Stimulated activated CD4-positive, alpha-beta T cell treated with anti-CD3 and anti-CD28 coated beads, Interleukin-4, amount 100 ng/mL, for 4 hours (primary cell): Measurements from ENCODE around the gene KRTAP26-1.

ENCODE experiments used
- DNase-seq, 2 experiments: peaks; one replicate each; pipeline ENCODE4 v3.0.0-alpha.2; 2020

The KRTAP26-1 gene, protein sequence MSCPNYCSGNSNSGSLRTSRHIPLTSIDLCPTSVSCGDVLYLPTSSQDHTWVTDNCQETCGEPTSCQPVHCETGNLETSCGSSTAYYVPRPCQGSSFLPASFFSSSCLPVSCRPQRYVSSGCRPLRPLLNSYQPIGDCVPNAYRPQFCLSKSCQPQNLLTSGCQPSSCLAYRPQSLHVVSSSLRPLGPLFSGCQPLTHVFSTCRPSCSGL

DNA sequence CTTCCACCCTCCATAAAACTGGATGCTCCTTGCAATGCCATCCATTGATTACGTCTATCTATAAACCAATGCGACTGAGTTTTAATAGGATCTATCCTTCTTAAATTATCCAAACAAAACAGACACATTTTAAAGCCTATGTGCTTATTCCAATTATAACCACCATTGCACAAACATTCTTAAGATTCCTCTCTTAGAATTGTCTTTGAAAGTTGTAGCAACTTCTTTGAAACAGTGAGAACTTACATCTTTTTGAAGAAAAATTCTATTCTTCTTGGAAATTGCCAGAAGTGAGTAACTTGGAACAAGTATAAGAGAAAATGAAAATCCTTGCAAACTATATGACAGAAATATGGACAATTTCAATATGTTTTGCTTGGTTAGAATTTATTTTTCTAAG lies at the start of gene KRTAP26-1:
KRTAP26-1 (minus strand) TSS at position 101 of the 400 bp plus-strand sequence. CDS start 280 bp downstream, outside the sequence.
- no peak for DNase-seq

DNA sequence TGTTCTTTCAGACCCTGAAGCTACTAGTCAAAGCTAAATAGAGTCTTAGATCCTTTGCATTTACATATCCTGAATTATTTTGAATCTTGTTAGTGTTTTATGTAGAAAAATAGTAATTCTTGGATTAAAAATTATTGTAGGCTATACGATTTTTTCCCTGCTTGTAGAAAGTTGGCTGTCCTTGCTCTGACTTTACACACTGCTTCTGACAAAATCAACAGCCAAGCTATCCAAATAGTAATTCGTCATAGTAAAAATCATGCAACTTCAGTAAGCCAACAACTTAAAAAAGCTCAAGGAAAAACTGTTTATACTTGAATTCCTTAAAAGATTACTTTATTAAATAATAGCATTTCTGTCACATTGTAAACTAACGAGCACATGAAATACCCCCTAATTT lies 35.8 kb upstream of the KRTAP26-1 start:
- no peak for DNase-seq

DNA sequence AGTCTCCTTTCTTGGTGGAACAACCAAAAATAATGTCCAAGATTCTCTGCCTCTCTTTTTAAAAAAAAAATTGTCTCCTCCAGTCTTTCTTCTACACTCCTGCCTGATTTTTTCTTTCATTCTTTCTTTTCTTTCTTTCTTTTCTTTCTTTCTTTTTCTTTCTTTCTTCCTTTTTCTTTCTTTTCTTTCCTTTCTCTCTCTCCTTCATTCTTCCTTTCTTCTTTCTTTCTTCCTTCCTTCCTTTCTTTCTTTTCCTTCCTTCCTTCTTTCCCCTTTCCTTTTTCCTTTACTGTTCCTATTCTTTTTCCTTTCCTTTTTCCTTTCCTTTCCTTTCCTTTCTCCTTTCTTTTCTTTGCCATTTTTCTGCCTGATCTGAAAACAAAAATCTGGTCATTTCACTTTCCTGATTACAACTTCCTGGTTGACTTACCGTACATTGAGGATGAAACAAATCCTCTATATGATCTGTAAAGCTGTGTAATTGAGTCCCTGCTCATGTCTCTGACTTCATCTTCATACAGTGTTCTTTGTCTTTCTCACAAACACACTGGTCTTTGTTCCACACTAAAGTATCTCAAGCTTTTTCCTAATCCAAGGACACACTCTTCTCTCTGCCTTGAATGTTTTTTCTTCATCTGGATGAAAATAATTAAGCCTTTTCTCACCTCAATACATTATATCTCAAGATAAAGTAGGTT lies 34.3 kb upstream of the KRTAP26-1 start:
- DNase-seq, result no peak

DNA sequence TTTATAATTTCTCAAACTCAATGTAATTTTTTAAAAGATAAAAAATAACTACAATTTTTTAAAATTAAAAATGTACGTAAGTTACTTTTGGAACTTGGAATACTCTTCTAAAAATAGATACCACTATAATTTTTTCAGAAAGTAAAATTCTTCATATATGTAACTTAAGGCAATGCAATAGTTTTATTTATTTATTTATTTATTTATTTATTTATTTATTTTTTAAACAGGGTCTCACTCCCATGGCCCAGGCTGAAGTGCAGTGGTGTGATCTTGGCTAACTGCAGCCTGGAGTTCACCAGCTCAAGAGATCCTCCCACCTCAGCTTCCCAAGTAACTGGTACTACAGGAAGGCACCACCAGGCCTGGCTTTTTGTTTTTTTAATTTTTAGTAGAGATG lies 31.4 kb upstream of the KRTAP26-1 start:
- no peak for DNase-seq

DNA sequence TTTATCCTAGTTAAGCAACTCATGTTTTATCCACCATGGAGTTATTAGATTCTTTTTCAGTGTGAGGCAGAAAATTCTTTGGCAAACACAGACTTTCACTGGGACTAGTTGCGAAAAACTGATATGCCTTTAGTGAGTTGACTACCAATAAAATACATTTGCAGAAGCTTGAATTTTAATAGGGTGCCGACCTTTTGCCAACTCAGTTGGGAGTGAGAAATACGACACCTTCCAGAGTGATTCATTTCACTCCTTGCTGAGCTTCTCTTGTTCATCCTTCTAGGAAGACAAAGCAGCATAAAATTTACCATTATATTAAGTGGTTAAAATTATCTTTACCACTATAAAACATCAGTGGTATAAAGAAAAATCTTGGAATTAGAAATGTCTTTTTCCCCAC lies 29.5 kb upstream of the KRTAP26-1 start:
- DNase-seq, result no peak

DNA sequence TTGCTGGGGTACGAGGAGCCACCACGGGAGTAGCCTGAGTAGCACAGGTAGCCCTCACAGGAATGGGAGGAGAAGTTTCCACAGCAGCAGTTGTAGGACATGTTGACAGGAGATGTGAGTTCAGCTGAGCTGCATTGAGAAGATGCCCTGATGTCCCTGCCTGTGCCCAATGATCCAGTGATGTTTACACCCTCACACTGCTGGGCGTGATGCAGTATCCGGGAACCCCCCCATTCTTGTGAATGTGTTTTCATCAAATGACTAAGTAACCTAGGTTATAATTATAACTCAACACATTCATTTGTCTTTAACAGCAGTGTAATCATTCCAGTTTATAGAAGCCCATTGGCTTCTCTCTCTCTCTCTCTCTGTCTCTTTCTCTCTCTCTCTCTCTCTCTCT lies 28.4 kb upstream of the KRTAP26-1 start, which contains the start of gene KRTAP23-1:
KRTAP23-1 (minus strand) TSS at position 101 of the 400 bp plus-strand sequence; CDS start at position 101, 0 bp downstream.
- DNase-seq, result no peak

DNA sequence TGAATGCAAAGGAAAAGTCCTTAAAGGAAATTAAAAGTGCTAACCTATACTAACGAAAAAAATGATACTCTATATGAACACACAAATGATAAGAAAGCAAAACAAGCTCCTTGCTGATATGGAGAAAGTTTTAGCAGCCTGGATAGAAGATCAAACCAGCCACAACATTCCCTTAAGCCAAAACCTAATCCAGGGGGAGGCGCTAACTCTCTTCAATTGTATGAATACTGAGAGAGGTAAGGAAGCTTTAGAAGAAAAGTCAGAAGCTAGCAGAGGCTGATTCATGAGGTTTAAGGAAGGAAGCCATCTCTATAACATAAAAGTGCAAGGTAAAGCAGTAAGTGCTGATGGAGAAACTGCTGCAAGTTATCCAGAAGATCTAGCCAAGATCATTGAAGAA lies 24.9 kb upstream of the KRTAP26-1 start:
- DNase-seq, result no peak

DNA sequence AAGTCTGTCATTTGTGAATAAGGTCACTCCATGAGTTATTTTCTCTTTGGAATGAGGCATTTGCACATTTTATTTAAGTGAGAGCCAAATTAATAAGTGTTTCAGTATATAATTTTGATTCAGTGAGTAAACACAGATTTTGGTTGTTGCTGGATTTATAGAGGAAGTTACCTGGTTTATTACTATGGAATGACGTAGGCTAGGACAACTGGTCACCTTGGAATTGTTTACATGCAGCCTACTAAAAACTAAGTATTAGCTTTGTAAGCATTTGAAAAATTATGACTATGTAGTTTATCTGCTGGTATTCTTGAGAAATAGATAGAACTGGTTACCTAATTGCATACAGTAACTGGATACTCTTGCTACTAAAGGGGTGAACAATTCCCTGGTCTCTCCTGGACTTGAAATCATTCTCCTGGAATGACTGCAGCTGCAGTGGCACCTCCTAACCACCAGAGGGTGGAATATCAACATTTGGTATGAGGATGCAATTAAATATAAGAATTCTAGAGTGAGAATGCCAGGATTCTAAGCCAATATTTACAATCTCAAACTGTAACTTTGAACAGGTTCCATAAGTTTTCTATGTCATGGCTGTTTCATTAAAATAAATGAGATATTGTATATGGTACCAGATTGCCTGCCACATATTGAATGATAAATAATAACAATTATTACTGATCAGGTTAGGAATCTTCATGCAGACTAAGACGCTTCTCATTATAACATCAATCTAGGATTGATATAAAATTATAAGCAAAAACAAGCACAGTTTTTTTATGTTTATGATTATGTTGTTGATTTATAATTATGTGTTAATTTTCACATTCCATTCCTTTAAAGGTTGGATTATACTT lies 20.8 kb upstream of the KRTAP26-1 start:
- DNase-seq, result peak; percentile 5 to 21

DNA sequence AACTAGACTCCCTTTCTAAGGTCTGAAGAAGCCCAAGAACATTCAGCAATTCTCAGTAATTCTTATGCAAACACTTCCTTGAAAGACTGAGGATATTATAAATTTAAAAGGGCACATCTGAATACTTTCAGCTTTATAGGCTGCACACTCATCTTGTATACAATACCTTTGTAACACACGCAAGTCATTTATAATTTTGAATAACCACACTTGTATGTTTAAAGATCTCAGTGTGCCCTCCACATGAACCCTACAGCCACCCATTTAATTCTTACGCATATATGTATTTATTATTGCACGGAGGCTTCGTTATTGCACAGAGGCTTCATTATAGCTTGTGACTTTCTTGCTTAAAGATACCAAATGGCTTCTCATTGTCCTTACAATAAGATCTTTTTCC lies 18.6 kb upstream of the KRTAP26-1 start:
- no peak for DNase-seq

DNA sequence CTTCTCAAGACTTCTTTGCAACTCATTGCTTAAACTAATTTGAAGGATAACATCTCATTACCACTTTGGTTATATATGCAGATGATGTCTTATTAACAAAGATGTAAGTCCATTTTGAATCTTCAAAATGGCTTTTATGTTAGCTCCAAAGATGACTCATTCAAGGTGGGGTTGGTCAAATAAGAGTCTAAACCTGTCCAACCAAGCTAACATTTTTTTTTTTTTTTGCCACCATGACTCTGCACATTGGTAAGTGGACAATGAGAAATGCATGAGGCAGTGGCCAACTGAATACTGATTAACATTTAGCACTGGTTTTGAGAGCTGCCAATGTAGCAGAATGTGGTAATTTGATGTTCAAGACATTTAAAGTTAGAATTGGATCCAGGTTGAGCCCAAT lies 17.7 kb upstream of the KRTAP26-1 start:
- DNase-seq, result no peak

DNA sequence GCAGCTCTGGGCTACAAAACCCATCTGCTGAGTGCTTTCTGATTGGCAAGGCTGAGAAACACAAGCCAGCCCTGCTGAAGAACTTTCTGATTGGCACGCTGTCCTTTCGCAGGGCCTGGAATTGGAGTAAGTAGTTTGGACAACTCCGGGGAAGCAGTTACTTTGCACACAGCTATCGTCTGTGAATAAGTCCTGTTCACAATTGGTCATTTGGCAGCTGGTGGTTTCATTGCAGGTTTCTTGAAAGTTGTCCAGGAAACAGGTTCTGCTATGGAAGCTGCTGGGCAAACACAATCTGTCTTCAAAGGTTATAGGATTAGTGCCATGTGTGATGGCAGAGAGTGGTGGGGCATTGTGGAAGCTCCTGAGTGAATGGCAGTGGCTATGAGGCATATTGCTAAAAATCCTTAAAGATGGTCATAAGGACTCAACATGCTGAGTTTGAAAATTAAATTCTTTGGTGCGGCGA lies 17.2 kb upstream of the KRTAP26-1 start, which contains the start of gene KRTAP27-1:
KRTAP27-1 (minus strand) TSS at position 419 of the 469 bp plus-strand sequence; CDS start at position 393, 26 bp downstream.
- DNase-seq, result no peak

DNA sequence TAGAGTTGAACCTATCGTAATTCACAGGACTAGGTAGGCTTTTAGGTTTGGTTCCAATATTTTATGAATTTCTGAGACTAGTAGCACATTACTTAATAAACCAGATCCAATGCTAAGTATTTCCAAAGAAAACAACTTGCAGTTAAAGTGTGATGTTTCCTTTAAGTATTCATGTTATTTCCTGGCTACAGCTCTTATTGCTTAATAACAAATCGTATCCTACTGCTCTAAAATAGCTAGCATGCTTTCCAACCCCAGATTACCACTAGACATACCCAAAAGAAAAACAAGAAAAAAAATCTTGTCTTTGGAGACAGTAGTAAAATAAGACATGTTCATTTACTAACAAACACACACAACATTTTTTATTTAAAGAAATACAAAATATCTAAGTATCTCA lies 16.5 kb upstream of the KRTAP26-1 start:
- DNase-seq, result no peak

DNA sequence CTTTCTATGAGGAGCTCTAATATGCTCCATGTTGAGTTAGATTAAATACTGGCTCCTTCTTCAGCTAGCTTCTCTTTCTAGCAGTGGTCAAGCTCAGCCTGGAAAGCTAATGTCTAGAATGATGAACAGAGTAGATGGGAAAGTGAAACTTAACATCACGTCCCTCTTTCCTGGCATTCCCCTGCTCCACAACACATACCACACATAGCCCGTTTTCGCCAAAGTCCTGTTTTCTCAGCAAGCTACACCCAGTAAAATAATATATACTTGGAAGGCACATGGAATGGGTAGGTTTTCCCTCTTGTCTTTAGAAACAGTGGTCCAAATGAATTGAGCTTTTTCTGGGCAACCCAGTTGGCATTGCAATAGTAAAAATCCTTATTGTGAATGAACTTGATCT lies 13.6 kb upstream of the KRTAP26-1 start:
- DNase-seq, result no peak

DNA sequence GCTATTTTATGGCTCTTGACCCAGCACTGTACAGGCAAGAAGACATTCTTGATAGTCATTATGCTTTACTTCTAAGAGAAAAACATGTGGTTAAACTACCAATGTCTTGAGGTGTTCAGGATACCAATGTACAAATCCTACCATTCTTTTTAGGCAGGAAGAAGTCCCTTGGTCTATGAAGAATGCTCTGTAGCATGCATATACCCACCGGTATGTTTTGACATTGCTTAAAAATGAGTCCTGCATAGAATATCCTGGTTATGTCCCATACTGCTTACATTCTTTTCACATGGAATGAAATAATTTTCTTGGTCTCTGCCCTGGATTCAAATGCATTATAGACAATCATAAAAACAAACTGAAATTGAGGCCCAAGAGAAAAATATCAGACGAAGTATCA lies 12.6 kb upstream of the KRTAP26-1 start:
- no peak for DNase-seq

DNA sequence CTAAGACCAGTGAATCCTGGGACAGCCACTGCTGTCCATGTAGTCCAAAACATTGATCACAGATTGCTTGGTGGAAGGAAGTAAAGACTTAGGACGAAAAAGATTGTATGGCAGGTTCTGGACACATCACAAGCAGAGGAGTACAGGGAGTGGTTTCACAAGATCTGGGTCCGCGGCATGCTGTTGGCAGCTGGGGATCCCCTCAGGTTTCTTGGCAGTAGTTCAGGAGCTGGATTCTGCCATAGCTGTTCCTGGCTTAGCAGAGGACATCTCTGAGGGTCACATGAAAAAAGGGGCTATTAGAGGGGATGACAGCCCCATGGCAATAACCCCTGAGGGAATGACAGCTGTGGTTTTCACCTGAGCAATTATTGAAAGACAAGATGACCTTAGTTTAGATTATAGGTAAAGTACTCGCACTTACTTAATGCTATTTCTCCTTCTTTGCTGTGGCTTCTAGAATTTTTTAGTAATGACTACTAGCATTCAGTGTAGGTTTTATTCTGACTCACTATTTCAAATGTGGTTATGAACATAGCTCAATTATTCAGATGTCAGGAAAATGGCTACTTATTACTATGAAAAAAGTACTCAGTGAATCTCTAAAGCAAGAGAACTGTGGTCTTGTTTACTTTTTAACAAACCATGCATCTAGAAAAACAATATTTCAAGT lies 9.2 kb upstream of the KRTAP26-1 start:
- no peak for DNase-seq

DNA sequence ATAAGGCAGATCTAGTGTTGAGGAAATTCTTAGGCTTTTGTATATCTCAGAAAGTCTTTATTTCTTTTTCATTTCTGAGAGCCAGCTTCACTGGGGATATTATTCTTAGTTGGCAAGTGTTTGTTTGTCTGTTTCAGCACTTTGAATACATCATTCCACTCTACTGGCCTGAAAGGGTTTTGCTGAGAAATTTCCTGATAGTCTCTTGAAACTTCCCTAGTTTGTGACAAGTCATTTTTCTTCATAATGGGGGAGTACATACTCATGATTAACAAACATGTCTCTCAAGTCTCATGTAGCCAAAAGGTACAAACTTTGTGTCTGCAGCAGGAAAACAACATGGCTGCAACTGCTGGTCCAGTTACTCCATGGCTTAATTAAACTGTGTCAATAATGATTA lies 6.3 kb upstream of the KRTAP26-1 start:
- no peak for DNase-seq

DNA sequence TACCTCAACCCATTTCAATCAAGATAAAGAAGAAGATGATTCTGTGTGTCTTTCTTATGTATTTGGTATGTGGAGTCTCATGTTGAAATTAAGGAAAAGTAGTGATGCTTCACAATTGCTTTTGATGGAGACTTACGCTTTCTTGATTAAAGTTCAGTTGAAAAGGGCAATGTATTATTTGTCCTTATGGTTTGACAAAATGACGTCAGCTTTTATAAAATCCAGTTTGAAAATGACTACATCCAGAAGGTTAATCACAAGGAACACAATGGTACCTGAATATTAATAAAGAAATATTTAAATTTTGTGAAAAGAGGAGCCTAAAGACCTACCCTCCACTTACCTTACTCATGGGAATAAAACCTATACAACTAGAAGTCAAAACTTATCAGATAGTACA lies 4.4 kb downstream of the KRTAP26-1 start:
- DNase-seq, result no peak

DNA sequence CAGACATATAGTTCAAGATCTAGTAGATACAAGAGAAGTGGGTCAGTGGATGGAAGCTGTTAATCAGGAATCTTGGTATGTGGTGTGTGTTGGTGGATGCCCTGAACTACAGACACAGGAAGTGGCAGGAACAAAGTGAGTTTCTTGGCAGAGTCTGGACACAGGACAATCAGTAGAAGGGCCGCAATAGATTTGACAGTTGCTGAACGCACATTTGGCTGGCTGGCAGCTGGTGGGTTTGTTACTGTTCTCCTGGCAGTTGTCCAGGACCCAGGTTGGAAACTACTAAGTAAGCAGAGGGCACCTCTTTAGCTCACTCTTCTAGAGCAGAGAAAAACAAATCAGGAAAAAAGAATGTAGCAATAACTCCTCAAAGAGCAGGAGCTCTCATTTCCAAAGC lies 13.2 kb downstream of the KRTAP26-1 start:
- no peak for DNase-seq

DNA sequence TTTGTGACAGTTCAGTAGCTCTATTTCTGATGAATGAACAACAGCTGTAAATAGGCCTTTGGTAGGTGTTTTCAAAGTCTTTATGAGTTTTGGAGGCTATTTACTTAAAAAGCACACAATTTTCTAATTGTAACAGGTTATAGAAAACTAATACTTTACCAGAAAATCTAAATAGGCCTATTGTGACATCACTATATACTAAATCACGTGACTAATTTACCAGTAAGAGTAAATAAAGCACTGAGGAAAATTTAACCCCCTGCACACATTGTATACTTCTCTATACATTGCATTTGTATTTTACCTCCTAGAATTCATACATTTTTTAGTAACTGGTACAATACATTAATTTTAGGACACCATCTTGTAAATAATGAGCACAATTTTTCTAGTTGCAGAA lies 15.0 kb downstream of the KRTAP26-1 start:
- no peak for DNase-seq

DNA sequence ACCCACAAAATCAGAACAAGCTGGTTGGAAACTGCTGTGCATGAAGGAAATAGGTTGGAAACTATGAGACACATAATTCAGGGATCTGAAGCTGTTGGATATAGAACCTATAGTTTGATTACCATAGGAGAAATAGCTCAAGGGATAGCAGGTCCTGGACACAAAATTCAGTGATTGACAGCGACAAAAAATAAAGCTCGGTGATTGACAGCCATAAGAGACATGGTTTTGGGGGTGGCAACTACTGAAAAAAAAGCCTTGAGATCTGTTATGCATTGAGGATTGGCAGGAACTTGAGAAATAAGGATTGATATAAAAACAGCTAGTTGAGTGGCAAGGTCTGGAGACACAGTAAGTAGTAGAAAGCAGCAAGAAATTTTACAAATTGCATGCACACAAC lies 30.9 kb downstream of the KRTAP26-1 start, which contains the start of gene KRTAP25-1:
KRTAP25-1 (minus strand) TSS at position 300 of the 400 bp plus-strand sequence; CDS start at position 276, 24 bp downstream.
- DNase-seq, result no peak

DNA sequence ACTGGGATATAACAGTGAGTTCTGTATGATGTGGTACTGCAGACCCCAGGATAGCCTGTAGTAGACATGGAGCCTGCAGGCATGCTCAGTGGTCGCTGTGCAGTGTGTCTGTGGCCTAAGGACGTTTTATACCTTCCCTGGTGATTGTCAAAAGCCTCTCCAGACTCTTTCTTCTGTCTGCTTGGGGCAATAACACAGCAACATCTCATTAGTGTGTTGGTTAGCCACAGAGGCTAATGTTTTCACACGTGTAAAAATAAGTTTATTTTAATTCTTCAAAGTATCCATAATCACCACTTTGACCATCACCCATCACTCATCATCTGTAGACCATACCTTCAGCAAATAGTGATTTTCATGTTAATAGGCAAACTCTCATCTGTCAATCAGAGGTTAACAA lies 37.3 kb downstream of the KRTAP26-1 start, which contains the start of gene KRTAP24-1:
KRTAP24-1 (minus strand) TSS at position 101 of the 400 bp plus-strand sequence; CDS start at position 83, 18 bp downstream.
- DNase-seq, result no peak

DNA sequence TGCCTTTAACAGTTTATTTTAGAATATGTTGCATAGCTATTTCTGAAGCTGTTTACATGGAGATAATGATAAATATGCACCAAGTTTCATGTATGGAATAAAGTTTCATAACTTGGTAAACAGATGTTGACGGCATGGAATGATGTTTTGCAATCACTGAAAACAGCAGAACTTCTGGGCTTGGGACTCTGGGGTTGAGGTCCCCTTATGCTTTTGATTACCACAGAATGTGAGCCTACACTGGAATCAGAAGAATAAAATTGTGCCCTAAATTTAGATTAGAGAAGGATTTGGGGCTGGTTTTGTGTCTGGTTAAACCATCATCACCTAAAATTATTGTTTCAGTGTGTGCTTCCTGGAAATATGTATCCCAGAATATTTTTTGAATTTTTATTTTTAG lies 48.5 kb downstream of the KRTAP26-1 start:
- DNase-seq, result no peak

DNA sequence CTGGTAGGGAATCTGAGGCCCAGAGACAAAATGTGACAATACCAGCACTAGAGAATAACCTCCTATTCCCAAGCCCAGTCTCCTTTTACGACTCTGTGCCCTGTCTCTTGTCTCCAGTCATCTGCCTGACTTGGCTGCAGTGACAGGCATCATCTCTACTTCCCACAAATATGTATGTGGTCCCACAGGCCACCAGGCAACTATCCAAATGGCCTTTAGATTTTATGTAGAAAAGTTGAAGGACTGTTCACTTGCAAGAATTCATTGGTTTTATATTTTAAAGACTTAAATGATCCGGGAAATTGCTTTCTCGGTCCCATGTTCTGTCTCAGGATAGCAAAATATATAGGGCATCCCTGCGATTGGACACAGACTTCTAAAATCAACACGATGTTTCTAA lies 49.0 kb downstream of the KRTAP26-1 start:
- no peak for DNase-seq
